Ovary (tissue), 9 donors: ENCODE measurements around the gene COL25A1. TPM values are rescaled to one million over a fixed set of nuclear protein-coding genes. Genes with fewer than 3 reads are reported as not detected.

Source experiments
- DNase-seq, 5 donors: peaks; one replicate each; pipeline ENCODE4 v3.0.0-alpha.2; 2019 to 2020
- H3K27ac ChIP-seq, 2 donors: fragments of 200-600 bp; one replicate each; pipeline versions ENCODE4 v1.5.1 to v1.8.0; 2019 to 2022
- H3K27me3 ChIP-seq: fragments of 200-600 bp; one replicate; pipeline ENCODE4 v1.8.0; 2022
- H3K36me3 ChIP-seq: fragments of 200-600 bp; sonication (generic); one replicate; pipeline ENCODE4 v1.5.1; 2019
- H3K4me1 ChIP-seq: one replicate; pipeline ENCODE4 v1.8.1; 2013; ENCODE audit warnings: mild to moderate bottlenecking, moderate library complexity; ENCODE audit not compliant: insufficient read depth
- H3K4me3 ChIP-seq: fragments of 200-600 bp; sonication (generic); one replicate; pipeline ENCODE4 v1.5.1; 2017
- H3K9me3 ChIP-seq, 2 donors: fragments of 200-600 bp in 1 of 2; sonication (generic) in 1 of 2; one replicate each; pipeline versions ENCODE4 v1.5.1 to v1.8.1; 2013 to 2019; ENCODE audit warnings: mild to moderate bottlenecking in 1 of 2, moderate library complexity in 1 of 2
- CTCF ChIP-seq, 3 donors: fragments of 450-650 bp in 2 of 3; fragments of 200-600 bp in 1 of 3; IDR thresholded peaks; one replicate each; pipeline versions ENCODE4 v1.5.1 to v1.8.0; 2016 to 2022; ENCODE audit warnings: antibody characterized with exemption in 3 of 3, mild to moderate bottlenecking in 1 of 3
- EP300 ChIP-seq: sonication (generic); formaldehyde crosslinking; IDR thresholded peaks from one replicate; pipeline ENCODE4 v1.6.1; 2017; ENCODE audit warnings: antibody characterized with exemption
- POLR2A ChIP-seq: fragments of 450-650 bp; IDR thresholded peaks from one replicate; pipeline ENCODE4 v1.6.1; 2017; ENCODE audit warnings: antibody characterized with exemption, mild to moderate bottlenecking, moderate library complexity
- WGBS, 3 donors: extraction: QIAGEN DNeasy Blood & Tissue Kit in 1 of 3; methylation state at CpG; one replicate each; pipeline versions ENCODE4 v1.1.5 to v1.1.7; 2013 to 2017; 5-methylcytosine and 5-hydroxymethylcytosine counted together
- intact Hi-C, 4 donors: fragments of 100-400 bp; cut with DNase I; formaldehyde crosslinking; loops; one replicate each; pipeline versions ENCODE4 v1.11.0 to v1.15.1; 2022 to 2023
- polyA plus RNA-seq, 2 donors: library from polyadenylated mRNA; stranded (reverse); fragments of 200-250 nt in 1 of 2; fragments of 350-450 nt in 1 of 2; fragmentation: Illumina TruSeq in 1 of 2; extraction: RNeasy Lipid Tissue Mini Kit (QIAGEN cat#74804) in 1 of 2; gene quantifications; one replicate each; pipeline ENCODE4 v1.2.3, GENCODE V29; 2013 to 2014
- total RNA-seq, 7 donors: library from RNA; depleted of rRNA in 2 of 7; stranded (reverse); fragments of >200 nt in 2 of 7; fragmentation: NEBNext Ultra II Directional in 3 of 7; extraction: Animal tissue kit (Norgen Biotek cat#: 25700) in 3 of 7; gene quantifications; one replicate each; pipeline versions ENCODE4 v1.1.0 to v1.2.4, GENCODE V29; 2016 to 2023
- donor health status: DM: no; HTN: no; CAD: no; lungs with moderate emphysema.
- donor health status: DM: no; HTN: no; CAD: no.
- donor health status: Bipolar disorder and iron deficiency.
- donor health status: DM: yes; HTN: yes; CAD: no.
- donor health status: DM: no; HTN: no; CAD: no.
- donor health status: DM: yes; HTN: yes; CAD: no.

COL25A1 gene
- total and polyA plus RNA-seq, 9 donors, result 0.25 to 3.2 (median 0.77) TPM

- 91% methylated on average over 5 of the region's 5 CpGs for WGBS, 3 donors
- Histone ChIP-seq H3K9me3 (no peaks in the 10 kb centered on the region), H3K27ac (no peak overlapping the region), H3K27me3 (no peaks in the 10 kb centered on the region), H3K4me1 (no peaks in the 10 kb centered on the region), H3K36me3 (no peaks in the 10 kb centered on the region), H3K4me3 (no peak overlapping the region)
- no peak for DNase-seq
- intact Hi-C loops, result no loop called here
- TF ChIP-seq EP300, result no peak
- no peak for TF ChIP-seq CTCF (IDR thresholded peaks at IDR 0.05)
These were observed 526.5 kb downstream of the COL25A1 start for GRCh38 chr4:108775921-108776320.

- no peak for TF ChIP-seq EP300
- TF ChIP-seq POLR2A, result no peak
- no peak for TF ChIP-seq CTCF (IDR thresholded peaks at IDR 0.05)
- no peaks in the 10 kb centered on the region for H3K27me3 ChIP-seq
- intact Hi-C loops, result no loop called here
- H3K9me3 ChIP-seq, result no peaks in the 10 kb centered on the region
- no peak overlapping the region for H3K27ac ChIP-seq
- WGBS, 3 donors, result 75 to 77% (median 76%) methylated on average over 5 of the region's 5 CpGs
- no peaks in the 10 kb centered on the region for H3K36me3 ChIP-seq
- no peaks in the 10 kb centered on the region for H3K4me1 ChIP-seq
- DNase-seq, result no peak
- no peak overlapping the region for H3K4me3 ChIP-seq
These were observed 527.5 kb downstream of the COL25A1 start for GRCh38 chr4:108774809-108775530.

GRCh38 chr4:108772402-108772801 is 530.1 kb downstream of the COL25A1 start:
- DNase-seq, result no peak
- Histone ChIP-seq H3K27ac (no peak overlapping the region), H3K27me3 (no peaks in the 10 kb centered on the region), H3K36me3 (no peaks in the 10 kb centered on the region), H3K4me3 (no peak overlapping the region), H3K4me1 (no peaks in the 10 kb centered on the region), H3K9me3 (no peaks in the 10 kb centered on the region)
- intact Hi-C loops, result no loop called here
- no peak for TF ChIP-seq EP300
- TF ChIP-seq POLR2A, result no peak
- no peak for TF ChIP-seq CTCF (IDR thresholded peaks at IDR 0.05)
- WGBS, 3 donors, result 67 to 79% (median 77%) methylated on average over 7 of the region's 7 CpGs

GRCh38 chr4:108766058-108766457 is 536.4 kb downstream of the COL25A1 start:
- Histone ChIP-seq H3K4me1 (no peaks in the 10 kb centered on the region), H3K27me3 (no peaks in the 10 kb centered on the region), H3K27ac (no peak overlapping the region), H3K36me3 (no peaks in the 10 kb centered on the region), H3K4me3 (no peak overlapping the region), H3K9me3 (no peaks in the 10 kb centered on the region)
- WGBS, 3 donors, result 78 to 83% (median 82%) methylated on average over 3 of the region's 3 CpGs
- DNase-seq, result no peak
- intact Hi-C loops, result no loop called here
- TF ChIP-seq CTCF (IDR thresholded peaks at IDR 0.05) (no peak), POLR2A (no peak), EP300 (no peak)
